ENCODE results near the gene MUC13.

Gene MUC13, protein sequence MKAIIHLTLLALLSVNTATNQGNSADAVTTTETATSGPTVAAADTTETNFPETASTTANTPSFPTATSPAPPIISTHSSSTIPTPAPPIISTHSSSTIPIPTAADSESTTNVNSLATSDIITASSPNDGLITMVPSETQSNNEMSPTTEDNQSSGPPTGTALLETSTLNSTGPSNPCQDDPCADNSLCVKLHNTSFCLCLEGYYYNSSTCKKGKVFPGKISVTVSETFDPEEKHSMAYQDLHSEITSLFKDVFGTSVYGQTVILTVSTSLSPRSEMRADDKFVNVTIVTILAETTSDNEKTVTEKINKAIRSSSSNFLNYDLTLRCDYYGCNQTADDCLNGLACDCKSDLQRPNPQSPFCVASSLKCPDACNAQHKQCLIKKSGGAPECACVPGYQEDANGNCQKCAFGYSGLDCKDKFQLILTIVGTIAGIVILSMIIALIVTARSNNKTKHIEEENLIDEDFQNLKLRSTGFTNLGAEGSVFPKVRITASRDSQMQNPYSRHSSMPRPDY
- total RNA-seq, result 0 to 0.67 (median 0) reads per million in 9 experiments

DNA sequence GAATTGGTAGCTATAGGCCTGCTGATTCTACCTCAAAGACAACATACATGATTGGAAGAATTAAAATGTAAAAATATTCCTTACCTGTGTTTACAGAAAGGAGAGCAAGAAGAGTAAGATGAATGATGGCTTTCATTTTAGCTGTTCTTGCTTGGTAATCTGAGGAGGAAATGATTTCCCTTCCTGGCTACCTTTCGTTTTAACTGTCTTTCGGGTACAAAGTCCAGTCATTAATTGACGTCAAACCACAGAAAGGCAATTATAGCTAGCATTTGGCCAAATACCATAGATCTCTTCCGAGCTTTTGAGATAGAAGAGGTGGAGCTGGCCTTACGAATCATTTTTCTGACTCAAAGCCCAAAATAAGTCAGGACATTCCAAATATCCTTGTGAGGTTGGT lies at the start of gene MUC13:
Gene MUC13, minus strand, starts transcription at position 175 of the 400 bp plus-strand sequence. Its CDS starts 39 bp downstream, at position 136.
- no peaks in the 10 kb centered on the region for H3K36me3 Mint-ChIP-seq (ENCODE audit: insufficient read depth)
- DNase-seq (no peak), ATAC-seq (replicated peaks) (no peak)
- no peaks in the 10 kb centered on the region for H3K9me3 Mint-ChIP-seq
- H3K27ac Mint-ChIP-seq, result no peak within 1 kb of the TSS
- no peaks in the 10 kb centered on the region for H3K4me1 Mint-ChIP-seq (ENCODE audit: low read depth in 2 of 2)
- no peak within 1 kb of the TSS for H3K4me3 Mint-ChIP-seq
- peaks cover 11 to 44% of the 10 kb centered on the region in 2 donors for H3K27me3 Mint-ChIP-seq

DNA sequence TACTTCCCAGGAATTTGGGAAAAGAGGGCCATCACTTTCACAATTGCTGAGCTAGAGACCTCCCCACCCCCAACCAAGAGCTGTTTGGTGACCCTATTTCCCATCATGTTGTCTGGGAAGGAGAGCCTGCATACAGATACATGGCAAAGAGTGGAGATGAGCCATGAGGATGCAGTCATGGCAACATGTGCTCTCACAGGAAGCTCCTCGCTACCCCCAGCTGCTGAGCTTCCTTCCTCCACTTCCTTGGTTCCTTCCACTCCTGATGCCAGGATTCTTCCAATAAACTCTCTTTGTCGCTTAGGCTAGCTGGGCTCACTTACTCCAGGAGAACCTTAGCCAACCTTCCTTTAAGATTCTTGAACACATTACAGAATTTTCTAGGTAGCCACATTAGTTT lies 48.3 kb upstream of the MUC13 start:
- ATAC-seq (replicated peaks), result no peak
- no peak for DNase-seq
- no peaks in the 10 kb centered on the region for H3K27me3 Mint-ChIP-seq
- H3K4me3 Mint-ChIP-seq, result no peak overlapping the region
- no peaks in the 10 kb centered on the region for H3K9me3 Mint-ChIP-seq
- H3K36me3 Mint-ChIP-seq (ENCODE audit: insufficient read depth), result peaks cover 39% of the 10 kb centered on the region
- peak overlapping the region in 1 of 2 donors; percentile 16 for H3K27ac Mint-ChIP-seq
- peaks cover 2 to 4% of the 10 kb centered on the region in 2 donors for H3K4me1 Mint-ChIP-seq (ENCODE audit: low read depth in 2 of 2)

DNA sequence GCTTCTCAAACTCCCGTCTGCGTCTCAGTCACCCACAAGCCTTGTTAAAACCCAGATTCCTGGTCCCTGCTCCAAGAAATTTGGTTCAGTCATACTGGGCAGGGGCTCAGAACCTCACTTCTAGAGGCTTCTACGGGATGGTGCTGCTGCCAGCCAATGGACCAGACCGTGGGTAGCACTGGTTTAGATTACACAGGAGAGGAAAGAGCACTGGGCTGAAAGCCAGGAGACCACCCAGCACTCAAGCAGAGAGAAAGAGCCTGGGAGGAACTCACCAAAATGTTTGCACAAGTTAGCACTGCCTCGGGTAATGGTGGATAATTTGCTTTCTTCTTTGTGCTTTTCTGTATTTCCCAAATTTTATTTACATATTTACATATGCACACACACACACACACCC lies 46.9 kb upstream of the MUC13 start:
- H3K4me3 Mint-ChIP-seq, result no peak overlapping the region
- H3K27me3 Mint-ChIP-seq, result no peaks in the 10 kb centered on the region
- no peaks in the 10 kb centered on the region for H3K9me3 Mint-ChIP-seq
- DNase-seq (no peak), ATAC-seq (replicated peaks) (no peak)
- H3K4me1 Mint-ChIP-seq (ENCODE audit: low read depth in 2 of 2), result peaks cover 3 to 4% of the 10 kb centered on the region in 2 donors
- H3K36me3 Mint-ChIP-seq (ENCODE audit: insufficient read depth), result peaks cover 34% of the 10 kb centered on the region
- peak overlapping the region; percentile 25 to 71 for H3K27ac Mint-ChIP-seq

DNA sequence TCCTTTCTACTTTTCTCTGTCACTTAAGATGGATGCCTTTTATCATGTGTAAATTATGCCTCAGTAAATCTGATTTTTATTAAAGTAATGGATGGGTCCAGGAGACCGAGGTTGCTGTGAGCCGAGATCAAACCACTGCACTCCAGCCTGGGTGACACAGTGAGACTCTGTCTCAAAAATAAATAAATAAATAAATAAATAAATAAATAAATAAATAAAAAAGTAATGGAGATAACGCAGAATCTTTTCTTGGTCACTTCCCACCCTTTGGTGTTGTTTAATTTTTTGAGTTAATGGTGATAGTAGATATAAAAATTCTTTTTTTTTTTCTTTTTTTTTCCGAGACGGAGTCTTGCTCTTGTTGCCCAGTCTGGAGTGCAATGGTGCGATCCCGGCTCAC lies 44.1 kb upstream of the MUC13 start:
- H3K27ac Mint-ChIP-seq, result no peak overlapping the region
- ATAC-seq (replicated peaks) (no peak), DNase-seq (no peak)
- no peaks in the 10 kb centered on the region for H3K9me3 Mint-ChIP-seq
- no peaks in the 10 kb centered on the region for H3K27me3 Mint-ChIP-seq
- H3K36me3 Mint-ChIP-seq (ENCODE audit: insufficient read depth), result peaks cover 35% of the 10 kb centered on the region
- H3K4me1 Mint-ChIP-seq (ENCODE audit: low read depth in 2 of 2), result peaks cover 3 to 9% of the 10 kb centered on the region in 2 donors
- no peak overlapping the region for H3K4me3 Mint-ChIP-seq

DNA sequence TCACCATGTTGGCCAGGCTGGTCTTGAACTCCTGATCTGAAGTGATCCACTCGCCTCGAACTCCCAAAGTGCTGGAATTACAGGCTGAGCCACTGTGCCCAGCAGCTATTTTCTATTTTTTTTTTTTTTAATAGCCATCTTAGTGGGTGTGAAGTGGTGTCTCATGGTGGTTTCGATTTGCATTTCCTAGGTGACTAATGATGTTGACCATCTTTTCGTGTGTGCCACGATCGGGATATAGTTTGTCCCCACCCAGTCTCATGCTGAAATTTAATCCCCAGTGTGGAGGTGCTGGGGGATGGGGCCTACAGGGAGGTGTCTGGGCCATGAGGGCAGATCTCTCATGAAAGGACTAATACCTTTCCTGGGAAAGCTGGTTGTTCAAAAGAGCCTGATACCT lies 41.8 kb upstream of the MUC13 start:
- peaks cover 38% of the 10 kb centered on the region for H3K36me3 Mint-ChIP-seq (ENCODE audit: insufficient read depth)
- peak overlapping the region in 1 of 2 donors; percentile 16 for H3K27ac Mint-ChIP-seq
- no peaks in the 10 kb centered on the region for H3K9me3 Mint-ChIP-seq
- DNase-seq, result no peak
- H3K4me1 Mint-ChIP-seq (ENCODE audit: low read depth in 2 of 2), result peaks cover 2 to 9% of the 10 kb centered on the region in 2 donors
- ATAC-seq (replicated peaks), result no peak
- no peak overlapping the region for H3K4me3 Mint-ChIP-seq
- H3K27me3 Mint-ChIP-seq, result no peaks in the 10 kb centered on the region

DNA sequence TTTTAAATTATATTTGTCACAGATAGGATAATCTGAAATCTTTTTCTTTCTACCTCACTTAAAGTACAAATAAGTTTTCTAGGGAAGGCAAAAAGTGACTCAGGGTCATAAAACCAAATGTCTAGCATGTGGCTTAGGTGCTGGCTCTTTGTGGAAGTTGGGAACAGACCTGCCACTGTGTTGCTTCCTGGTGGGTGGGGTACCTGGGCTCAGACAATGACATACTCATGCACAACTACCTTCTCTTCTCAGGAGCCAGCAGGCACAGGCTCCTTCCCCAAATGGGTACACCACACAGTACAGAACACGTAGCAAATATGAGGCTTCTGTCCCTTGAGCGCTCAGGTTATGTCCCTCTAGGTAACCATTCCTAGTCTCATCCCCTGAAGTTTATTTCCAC lies 40.1 kb upstream of the MUC13 start:
- no peaks in the 10 kb centered on the region for H3K9me3 Mint-ChIP-seq
- no peak for ATAC-seq (replicated peaks)
- no peak overlapping the region for H3K4me3 Mint-ChIP-seq
- no peak for DNase-seq
- H3K36me3 Mint-ChIP-seq (ENCODE audit: insufficient read depth), result peaks cover 41% of the 10 kb centered on the region
- H3K27me3 Mint-ChIP-seq, result no peaks in the 10 kb centered on the region
- peak overlapping the region in 1 of 2 donors; percentile 26 for H3K27ac Mint-ChIP-seq
- H3K4me1 Mint-ChIP-seq (ENCODE audit: low read depth in 2 of 2), result peaks cover 2 to 5% of the 10 kb centered on the region in 2 donors

DNA sequence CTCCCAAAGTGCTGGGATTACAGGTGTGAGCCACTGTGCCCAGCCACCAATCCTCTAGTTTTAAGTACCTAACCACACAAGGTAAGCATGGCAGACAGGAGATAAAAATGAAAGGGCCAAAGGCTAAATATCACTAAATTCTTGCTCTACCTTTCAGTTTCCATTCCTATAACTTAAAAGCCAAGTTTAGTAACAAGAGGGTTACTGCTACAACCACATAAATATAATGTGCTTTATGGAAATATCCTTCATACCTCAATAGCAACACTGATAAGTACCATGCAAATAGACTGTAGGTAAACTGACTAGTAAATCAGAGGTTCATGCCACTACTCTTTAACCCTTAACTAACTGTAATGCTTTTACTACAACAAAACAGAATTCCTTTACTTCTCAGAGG lies 38.7 kb upstream of the MUC13 start:
- H3K27ac Mint-ChIP-seq, result peak overlapping the region; percentile 17 to 49
- peaks cover 46% of the 10 kb centered on the region for H3K36me3 Mint-ChIP-seq (ENCODE audit: insufficient read depth)
- no peak for ATAC-seq (replicated peaks)
- H3K4me3 Mint-ChIP-seq, result no peak overlapping the region
- peaks cover 2 to 5% of the 10 kb centered on the region in 2 donors for H3K4me1 Mint-ChIP-seq (ENCODE audit: low read depth in 2 of 2)
- H3K9me3 Mint-ChIP-seq, result no peaks in the 10 kb centered on the region
- DNase-seq, result no peak
- H3K27me3 Mint-ChIP-seq, result no peaks in the 10 kb centered on the region

DNA sequence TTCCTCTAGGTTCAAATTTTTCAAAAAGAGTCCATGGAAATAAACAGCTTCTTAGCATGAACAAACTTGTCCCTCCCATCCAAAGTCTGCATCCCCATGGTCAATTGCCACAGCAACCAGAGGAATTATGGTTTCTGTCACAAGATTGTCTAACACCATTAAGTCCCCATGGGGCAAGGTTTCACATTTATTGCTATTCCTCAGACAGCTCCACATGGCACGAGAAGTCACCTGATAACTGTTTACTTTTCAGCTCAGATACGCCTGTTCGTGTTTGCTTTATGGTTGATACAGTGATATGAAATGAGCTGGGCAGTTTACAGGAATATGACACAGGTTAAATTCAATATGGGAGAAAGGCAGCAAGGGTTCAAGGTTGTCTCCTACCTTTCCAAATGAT lies 37.9 kb upstream of the MUC13 start:
- peaks cover 44% of the 10 kb centered on the region for H3K36me3 Mint-ChIP-seq (ENCODE audit: insufficient read depth)
- ATAC-seq (replicated peaks) (no peak), DNase-seq (no peak)
- H3K9me3 Mint-ChIP-seq, result no peaks in the 10 kb centered on the region
- no peak overlapping the region for H3K27ac Mint-ChIP-seq
- H3K27me3 Mint-ChIP-seq, result no peaks in the 10 kb centered on the region
- H3K4me1 Mint-ChIP-seq (ENCODE audit: low read depth in 2 of 2), result peaks cover 2 to 5% of the 10 kb centered on the region in 2 donors
- H3K4me3 Mint-ChIP-seq, result no peak overlapping the region

DNA sequence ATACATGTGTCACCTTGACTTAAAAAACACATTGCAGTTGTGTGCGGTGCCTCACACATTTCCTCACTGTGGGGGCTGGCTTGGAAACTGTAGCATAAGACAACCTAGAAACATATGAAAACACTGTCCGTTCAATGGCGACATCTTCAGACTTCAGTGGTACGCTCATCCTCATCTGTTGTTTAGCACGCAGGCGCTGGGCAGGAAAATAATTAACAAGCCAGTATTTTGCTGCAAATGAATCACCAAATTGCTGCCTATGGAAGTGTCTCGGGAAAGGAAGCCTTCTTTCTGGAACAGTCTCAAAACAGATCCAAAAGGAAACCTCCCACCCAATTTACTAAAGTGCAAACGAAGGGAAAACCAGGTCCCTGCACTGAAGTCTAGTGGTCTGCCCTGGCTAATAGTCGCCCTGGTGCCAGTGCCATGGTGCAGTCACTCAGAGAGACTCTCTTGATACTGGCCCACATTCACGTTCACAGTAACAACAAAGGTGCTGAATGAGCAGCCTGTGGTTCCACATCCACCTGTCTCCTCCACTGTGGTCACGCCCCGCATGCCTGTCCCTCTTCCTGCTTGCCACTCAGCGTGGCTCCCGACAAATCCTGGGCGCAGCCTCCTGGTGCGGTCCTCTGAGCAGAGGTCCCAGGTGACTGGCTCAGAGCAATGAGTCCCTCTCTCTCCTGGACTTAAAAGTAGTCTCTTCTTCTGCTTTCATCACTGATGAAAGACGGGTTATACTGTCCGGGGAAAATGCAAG lies 35.6 kb upstream of the MUC13 start:
- Mint-ChIP-seq H3K4me3 (no peak overlapping the region), H3K36me3 (ENCODE audit: insufficient read depth) (peaks cover 37% of the 10 kb centered on the region), H3K4me1 (ENCODE audit: low read depth in 2 of 2) (no peaks in the 10 kb centered on the region), H3K27ac (peak overlapping the region in 1 of 2 donors; percentile 75), H3K27me3 (no peaks in the 10 kb centered on the region), H3K9me3 (no peaks in the 10 kb centered on the region)
- ATAC-seq (replicated peaks) (no peak), DNase-seq (no peak)

DNA sequence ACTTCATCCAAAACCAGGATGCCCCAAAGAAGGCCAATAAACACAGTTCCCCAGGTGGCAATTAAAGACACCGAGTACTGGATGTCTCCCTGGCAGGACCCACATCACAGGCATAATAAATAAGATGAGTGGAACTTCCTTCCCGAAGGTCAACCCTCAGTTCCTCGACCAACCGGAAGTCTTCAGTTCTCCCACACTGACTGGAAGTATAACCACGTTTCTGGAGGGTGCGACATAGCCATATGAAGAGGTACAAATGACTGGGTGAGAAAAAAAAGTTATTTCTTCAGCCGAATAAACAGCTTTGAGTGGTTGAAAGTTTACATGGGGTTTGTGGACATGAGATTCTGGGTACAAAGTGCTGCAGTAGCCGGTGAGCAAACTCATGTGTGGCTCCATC lies 34.6 kb upstream of the MUC13 start:
- ATAC-seq (replicated peaks) (no peak), DNase-seq (no peak)
- Mint-ChIP-seq H3K27ac (peak overlapping the region in 1 of 2 donors; percentile 75), H3K9me3 (no peaks in the 10 kb centered on the region), H3K4me3 (no peak overlapping the region), H3K4me1 (ENCODE audit: low read depth in 2 of 2) (no peaks in the 10 kb centered on the region), H3K27me3 (no peaks in the 10 kb centered on the region), H3K36me3 (ENCODE audit: insufficient read depth) (peaks cover 34% of the 10 kb centered on the region)

DNA sequence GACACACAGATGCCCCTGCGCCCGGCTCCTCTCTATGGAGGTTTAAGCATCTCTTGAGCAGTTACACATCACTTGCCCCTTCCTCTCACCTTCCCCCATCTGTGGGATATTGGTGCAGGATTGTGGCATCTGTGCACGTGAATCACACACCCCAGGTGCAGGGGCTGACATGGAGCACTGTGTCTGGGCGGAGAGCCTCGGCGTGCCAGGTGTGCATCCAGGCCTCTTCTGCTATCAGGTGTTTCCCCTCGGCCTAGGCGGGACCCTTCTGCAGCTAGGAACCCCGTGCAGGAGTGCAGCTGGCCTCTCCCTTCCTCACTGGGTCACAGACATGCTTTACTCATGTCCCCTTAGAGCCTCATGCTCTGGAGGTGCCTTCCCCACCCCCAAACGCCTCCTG lies 33.4 kb upstream of the MUC13 start:
- Mint-ChIP-seq H3K27ac (peak overlapping the region in 1 of 2 donors; percentile 75), H3K27me3 (no peaks in the 10 kb centered on the region), H3K4me3 (no peak overlapping the region), H3K9me3 (no peaks in the 10 kb centered on the region), H3K4me1 (ENCODE audit: low read depth in 2 of 2) (no peaks in the 10 kb centered on the region), H3K36me3 (ENCODE audit: insufficient read depth) (peaks cover 28% of the 10 kb centered on the region)
- no peak for DNase-seq
- no peak for ATAC-seq (replicated peaks)

DNA sequence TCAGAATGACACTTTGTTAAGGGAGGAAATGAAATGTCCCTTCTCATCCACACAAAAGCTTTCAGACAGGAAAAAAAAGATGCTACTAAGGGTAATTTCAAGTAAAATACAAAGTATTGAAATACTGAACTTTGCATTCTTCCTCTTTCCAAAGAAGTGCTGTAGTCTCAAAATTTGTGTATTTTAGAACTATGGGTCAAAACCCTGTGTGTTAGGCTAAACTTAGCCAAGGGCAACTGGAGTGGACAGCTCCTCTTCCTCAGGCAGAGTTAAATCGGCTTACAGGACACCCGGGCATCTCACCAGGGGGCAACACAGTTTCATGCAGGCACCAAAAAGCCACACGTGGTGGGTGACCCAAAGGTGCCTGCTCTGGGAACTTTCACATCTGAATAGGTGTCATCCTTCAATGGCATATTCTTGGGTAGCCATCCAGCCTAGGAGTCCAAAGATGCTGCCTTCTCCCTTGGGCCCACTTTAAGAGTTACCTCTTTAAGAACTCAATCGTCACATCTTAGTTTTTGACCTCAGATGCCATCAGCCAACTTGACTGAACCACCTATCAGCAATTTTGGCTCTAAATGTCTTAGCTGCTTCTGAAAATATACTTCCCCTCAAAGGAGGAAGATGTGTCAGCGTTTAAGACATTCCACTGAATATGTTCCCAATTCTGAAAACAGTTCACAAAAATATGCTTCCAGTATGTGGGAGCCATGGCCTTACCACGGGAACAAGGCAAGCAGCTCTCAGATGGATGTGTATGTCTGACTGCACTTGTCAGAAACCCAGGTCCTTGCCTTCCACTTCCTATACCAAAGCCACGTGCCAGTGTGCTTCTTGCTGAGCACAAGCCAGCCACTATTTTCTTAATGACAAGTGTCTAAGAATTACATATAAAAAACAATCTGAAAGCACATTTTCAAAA lies 32.2 kb upstream of the MUC13 start:
- DNase-seq, result no peak
- no peaks in the 10 kb centered on the region for H3K9me3 Mint-ChIP-seq
- H3K27ac Mint-ChIP-seq, result no peak overlapping the region
- no peak overlapping the region for H3K4me3 Mint-ChIP-seq
- no peaks in the 10 kb centered on the region for H3K27me3 Mint-ChIP-seq
- no peaks in the 10 kb centered on the region for H3K4me1 Mint-ChIP-seq (ENCODE audit: low read depth in 2 of 2)
- ATAC-seq (replicated peaks), result no peak
- peaks cover 24% of the 10 kb centered on the region for H3K36me3 Mint-ChIP-seq (ENCODE audit: insufficient read depth)

DNA sequence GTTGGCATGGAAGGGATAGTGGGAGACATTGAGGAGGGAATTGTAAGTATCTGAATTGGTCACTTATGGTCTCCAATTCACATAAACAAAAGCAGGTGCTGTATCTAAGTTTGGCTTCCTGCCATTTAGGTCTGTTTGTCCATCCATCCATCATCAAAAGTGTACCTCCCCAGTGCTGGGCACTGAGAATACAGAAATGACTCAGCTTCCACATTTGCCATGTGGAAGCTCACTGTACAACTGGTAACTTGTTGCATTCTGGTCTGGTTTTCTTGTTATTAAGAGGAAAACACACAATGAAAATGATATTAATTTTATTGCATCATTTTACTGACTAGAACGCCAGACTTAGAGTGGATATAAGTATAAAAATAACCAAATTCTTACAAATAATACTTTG lies 30.9 kb upstream of the MUC13 start:
- DNase-seq (no peak), ATAC-seq (replicated peaks) (no peak)
- peaks cover 14% of the 10 kb centered on the region for H3K36me3 Mint-ChIP-seq (ENCODE audit: insufficient read depth)
- H3K9me3 Mint-ChIP-seq, result no peaks in the 10 kb centered on the region
- no peak overlapping the region for H3K27ac Mint-ChIP-seq
- no peak overlapping the region for H3K4me3 Mint-ChIP-seq
- no peaks in the 10 kb centered on the region for H3K27me3 Mint-ChIP-seq
- no peaks in the 10 kb centered on the region for H3K4me1 Mint-ChIP-seq (ENCODE audit: low read depth in 2 of 2)
